Hepatic stellate cell (primary cell): ENCODE data around the gene TYMP.
A peak's percentile ranks its signal among the peaks of the same experiment; 100 is the strongest.

Experiments
- DNase-seq: peaks from one replicate; pipeline ENCODE4 v3.0.0; 2011; ENCODE audit warnings: low spot score

TYMP gene

DNA sequence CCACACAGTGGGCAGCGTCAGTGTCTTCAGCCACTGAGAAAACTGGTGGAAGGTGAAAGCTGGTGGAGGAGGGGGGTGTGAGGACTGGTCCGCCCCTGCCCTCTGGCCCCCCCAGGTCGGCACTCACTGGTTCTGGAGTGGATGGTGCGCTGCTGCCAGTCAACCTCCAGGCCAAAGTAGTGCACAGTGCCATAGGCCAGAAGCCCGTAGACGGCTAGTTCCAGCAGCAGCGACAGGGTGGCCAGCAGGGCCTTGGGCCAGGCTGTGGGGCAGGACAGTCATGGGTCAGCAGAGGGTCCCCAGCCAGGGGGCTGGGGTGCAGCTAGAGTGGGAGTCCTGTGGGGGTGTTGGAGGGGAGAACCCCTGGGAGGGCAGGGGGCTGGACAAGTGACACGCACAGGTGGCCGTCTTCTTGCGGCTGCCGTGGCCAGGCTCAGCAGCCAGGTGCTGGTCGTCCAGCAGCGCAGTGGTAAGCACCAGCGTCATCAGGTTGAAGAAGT, 24.5 kb downstream of the TYMP start:
- DNase-seq: no peak

GRCh38 chr22:50504369-50505211, 25.2 kb downstream of the TYMP start:
- DNase-seq: no peak

DNA sequence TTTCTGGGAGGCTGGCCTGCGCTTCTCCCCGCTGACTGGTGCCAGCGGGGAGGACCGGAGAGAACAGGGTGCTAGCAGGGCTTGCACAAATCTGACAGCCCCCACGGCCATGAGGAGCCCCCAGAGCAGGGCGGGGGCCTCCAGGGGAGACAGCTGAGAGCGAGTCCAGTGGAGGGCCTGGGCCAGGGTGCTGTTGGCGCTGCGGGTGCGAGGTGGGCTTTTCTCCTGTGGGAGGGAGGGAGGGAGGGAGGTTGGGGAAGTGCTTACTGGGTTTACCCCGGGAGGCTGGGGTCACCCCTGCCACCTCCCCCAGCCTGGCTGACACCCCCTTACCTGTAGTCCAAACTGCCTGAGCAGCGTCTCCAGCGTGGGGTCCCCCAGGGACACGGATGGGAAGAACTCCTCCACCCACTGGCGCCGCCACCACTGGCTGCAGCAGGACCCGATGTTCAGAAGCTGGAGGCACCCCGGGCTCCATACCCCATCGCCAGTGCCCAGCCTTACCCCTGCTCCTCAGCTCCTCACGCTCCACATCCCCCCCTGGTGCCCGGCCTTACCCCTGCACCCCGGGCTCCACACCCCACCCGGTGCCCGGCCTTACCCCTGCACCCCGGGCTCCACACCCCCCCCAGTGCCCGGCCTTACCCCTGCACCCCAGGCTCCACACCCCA, 26.2 kb downstream of the TYMP start:
- no peak for DNase-seq

GRCh38 chr22:50502628-50503474, 27.0 kb downstream of the TYMP start:
- no peak for DNase-seq

GRCh38 chr22:50502096-50502495, 27.7 kb downstream of the TYMP start:
- DNase-seq: no peak

GRCh38 chr22:50500452-50500851, 29.4 kb downstream of the TYMP start:
- DNase-seq: no peak

- peak; percentile 69 for DNase-seq
Measured at GRCh38 chr22:50498322-50498890, 31.4 kb downstream of the TYMP start.

DNA sequence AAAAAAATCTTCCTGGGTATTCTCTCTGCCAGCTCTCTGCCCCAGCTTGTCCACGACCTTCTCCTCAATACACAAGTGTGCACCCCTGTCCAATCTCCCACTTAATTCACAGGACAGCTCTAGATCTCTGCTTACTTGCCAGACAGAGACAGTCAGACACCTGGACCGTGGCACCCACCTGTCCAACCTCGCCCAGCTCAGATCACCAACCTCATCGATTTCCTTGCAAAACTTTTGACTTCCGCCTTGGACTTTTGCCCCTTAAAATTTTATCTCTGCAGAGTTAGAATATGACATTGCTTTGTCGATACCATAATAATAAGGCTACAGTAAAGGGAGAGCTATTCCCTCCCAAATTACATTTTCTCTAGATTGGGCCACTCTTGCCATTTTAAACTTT, 32.7 kb downstream of the TYMP start:
- no peak for DNase-seq

DNA sequence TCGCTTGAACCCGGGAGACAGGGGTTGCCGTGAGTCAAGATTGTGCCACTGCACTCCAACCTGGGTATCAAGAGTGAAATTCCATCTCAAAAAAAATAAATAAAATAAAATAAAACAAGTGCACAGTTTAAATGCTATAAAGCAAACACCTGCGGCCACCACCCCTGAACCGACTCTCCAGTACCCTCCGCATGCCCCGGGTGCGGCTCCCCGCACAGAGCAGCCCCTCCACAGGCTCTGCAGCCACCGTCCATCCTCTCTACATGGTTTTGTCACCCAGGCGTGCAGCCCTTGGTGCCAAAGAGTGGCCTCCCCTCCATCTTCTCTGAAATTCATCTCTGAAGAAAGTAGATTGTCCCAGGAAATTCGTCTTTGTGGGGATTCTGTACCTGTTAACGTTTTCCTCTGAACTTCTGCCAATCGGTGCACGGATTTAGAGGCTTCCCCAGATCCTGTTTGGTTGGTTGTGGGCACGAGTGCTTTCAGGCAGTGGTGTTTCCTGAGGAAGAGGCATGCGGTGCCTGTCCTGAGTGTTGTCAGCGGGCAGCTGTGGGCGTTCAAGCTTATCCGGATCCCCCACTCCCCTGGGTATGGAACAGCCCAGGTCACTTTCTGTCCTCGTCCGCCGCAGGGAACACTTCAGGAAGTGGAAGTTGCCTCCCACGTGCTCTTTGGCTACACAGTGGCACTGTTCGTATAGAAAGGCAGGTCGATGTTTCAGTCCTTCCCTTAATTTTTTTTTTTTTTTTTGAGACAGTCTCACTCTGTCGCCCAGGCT, 39.1 kb downstream of the TYMP start:
- DNase-seq: no peak

- no peak for DNase-seq
Measured at GRCh38 chr22:50489363-50490243, 40.2 kb downstream of the TYMP start.

GRCh38 chr22:50488886-50489285, 40.9 kb downstream of the TYMP start:
- DNase-seq: no peak

DNA sequence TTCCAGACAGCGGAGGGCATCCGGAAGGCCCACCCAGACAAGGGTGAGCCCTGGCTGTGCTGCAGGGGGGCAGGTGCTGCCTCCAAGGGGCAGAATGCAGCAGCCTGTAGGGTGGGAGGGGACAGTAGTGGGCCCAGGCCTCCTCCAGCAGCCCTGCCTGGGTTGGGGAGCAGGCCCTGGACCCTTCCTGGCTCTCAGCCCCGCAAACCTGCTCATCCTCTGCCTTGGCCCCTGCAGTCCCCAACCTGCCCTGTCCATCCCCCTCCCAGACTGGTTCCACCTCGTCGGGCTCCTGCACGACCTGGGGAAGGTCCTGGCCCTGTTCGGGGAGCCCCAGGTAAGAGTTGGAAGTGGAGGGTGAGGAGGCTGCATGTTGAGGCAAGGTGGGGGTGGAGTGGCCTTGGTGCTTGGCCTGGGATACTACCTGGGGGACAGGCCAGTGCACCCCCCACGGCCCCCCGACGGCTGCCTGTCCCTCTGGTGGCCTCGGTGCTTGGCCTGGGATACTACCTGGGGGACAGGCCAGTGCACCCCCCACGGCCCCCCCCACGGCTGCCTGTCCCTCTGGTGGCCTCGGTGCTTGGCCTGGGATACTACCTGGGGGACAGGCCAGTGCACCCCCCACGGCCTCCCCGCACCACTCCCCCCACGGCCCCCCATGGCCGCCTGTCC, 41.7 kb downstream of the TYMP start:
- no peak for DNase-seq

DNA sequence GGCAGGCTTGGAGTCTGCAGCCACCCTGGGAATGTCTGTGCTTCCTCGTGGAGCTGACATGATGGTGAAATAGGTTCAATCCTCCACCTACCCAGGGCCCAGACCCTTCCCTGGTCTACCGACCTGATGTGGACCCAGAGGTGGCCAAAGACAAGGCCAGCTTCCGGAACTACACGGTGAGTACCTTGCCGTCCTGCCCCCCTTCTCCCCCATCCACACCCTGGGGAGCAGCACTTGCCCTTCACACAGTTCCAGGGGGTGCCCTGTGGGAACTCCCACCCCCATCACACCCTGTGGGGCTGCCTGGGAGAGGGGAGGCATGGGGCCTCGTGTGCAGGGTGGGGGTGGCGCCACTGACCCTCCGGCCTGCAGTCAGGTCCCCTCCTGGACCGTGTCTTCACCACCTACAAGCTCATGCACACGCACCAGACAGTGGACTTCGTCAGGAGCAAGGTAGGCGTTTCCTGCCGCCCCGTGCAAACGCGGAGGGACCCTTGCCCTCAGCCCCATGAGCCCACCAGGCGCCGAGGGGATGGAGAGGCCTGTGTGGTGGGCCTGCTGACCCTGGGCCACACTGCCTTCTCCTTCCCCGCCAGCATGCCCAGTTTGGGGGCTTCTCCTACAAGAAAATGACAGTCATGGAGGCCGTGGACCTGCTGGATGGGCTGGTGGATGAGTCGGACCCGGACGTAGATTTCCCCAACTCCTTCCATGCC, 42.4 kb downstream of the TYMP start:
- DNase-seq: no peak

DNA sequence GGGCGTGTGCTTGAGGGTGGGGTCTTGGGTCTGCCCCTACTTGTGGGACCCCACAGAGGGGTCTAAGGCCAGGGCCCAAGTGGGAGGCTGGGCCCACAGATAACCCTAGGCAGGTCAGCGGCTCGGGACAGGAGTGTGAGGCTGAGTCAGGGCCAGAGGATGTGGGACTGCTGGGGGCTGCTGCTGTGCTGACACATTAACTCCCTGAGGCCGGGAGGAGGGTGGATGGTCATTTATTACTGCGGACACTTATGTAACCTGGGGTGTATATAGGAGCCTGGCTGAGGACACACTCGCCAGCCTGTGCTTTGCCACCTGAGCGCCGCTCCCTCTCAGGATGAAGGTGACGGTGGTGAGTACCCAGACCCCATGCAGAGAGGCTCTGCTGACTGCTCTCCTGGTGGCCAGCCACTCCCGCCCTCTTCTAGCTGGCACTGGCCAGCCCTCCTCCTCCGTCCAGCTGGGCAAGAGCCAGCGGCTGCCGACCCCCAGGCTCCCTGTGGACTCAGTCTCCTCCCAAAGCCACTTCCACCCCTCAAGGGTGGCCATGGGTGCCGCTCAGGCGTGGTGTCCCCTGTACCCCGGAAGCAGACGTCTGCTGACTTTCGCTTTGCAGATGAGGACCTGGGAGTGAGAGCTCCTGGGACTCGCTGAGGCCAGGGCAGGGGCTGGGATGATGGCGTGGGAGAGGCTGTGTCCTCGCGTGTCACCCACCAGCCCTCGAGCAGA, 43.1 kb downstream of the TYMP start, which contains the start of gene MIOX:
Gene MIOX (plus strand): TSS at position 299 of the 729 bp plus-strand sequence. CDS start 39 bp downstream, at position 338.
- DNase-seq: peak; percentile 70

DNA sequence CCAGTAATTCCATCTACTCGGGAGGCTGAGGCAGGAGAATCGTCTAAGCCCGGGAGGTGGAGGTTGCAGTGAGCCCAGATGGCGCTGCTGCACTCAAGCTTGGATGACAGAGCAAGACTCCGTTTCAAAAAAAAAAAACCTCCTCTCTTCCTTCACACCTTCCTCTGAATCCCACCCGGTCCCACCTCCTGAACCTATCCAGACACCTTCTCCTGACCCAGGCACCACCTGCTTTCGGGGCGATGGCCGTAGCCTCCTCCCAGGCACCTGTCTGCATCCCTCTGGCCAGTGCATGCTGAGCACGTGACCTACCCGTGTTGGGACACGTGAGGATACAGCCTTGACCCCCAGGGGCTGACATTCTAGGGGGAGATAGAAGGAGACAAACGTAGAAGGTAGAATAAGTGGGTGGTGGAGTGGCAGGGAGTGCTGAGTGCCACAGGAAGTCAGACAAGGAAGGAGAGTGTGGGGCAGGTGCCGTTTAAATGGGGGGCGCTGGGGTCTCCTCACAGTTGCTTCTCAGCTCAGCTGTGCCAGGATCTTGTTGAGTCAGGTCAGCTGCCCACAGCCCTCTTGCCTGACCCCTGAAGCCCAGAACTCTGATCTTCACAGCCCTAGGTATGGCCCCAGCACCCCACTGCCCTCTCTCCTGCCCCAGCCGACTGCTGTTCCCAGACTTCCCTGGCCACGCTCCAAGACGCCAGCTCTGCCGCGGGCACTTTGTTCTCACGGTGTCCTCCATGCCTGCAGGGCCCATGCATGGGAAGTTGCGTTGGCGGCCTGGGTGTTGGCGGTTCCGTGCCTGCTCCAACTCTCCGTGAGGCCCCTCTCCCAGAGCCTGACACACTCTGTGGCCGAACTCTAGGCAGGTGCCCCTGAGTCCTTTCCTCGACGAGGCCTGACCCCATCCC, 44.3 kb downstream of the TYMP start:
- DNase-seq: no peak

GRCh38 chr22:50483977-50484853, 45.6 kb downstream of the TYMP start:
- DNase-seq: no peak
